Measurements from ENCODE around the gene ATP6V1B1.

- TF ChIP-seq CTCF (IDR thresholded peaks at IDR 0.05; ENCODE audit: low read depth, low read length, poor library complexity, severe bottlenecking), result no peak
- no peak for TF ChIP-seq EZH2phosphoT487 (IDR thresholded peaks at IDR 0.05; ENCODE audit: borderline replicate concordance, low read length)
Observed at GRCh38 chr2:70936979-70937811, 1.5 kb downstream of the ATP6V1B1 start.

Measured in DOHH2 (cell line).